K562 (cell line): Measurements from ENCODE around the gene DCAF4L1. TPM values are rescaled to one million over a fixed set of nuclear protein-coding genes. Genes with fewer than 3 reads are reported as not detected.
A peak's percentile ranks its signal among the peaks of the same experiment; 100 is the strongest.

ENCODE experiments used
- CREB1 ChIP-seq, 2 experiments: sonication (generic) in 1 of 2; formaldehyde crosslinking in 1 of 2; IDR thresholded peaks; 2 replicates each; pipeline versions ENCODE4 v1.6.1 to v1.8.0; 2012 to 2022; ENCODE audit warnings: inconsistent platforms in 1 of 2, mild to moderate bottlenecking in 1 of 2, missing genetic modification reagents in 1 of 2, moderate library complexity in 1 of 2
- HCFC1 ChIP-seq: IDR thresholded peaks from 2 replicates; pipeline ENCODE4 v1.6.1; 2012; ENCODE audit warnings: low read depth, low read length, improper control_type of control experiment
- LARP7 ChIP-seq: fragments of 450-650 bp; IDR thresholded peaks from 2 replicates; pipeline ENCODE4 v1.6.1; 2016
- NCOR1 ChIP-seq: fragments of 450-650 bp; IDR thresholded peaks from 2 replicates; pipeline ENCODE4 v1.6.1; 2016; ENCODE audit warnings: mild to moderate bottlenecking, moderate library complexity
- NFE2L1 ChIP-seq: fragments of 450-650 bp; IDR thresholded peaks from 2 replicates; pipeline ENCODE4 v1.6.1; 2016; ENCODE audit warnings: missing genetic modification characterization, low read depth, mild to moderate bottlenecking, missing compliant biosample characterization, moderate library complexity, borderline replicate concordance
- POLR2H ChIP-seq: IDR thresholded peaks from 2 replicates; pipeline ENCODE4 v1.6.1; 2016; ENCODE audit warnings: missing genetic modification characterization, low read depth, mild to moderate bottlenecking, control low read depth, missing compliant biosample characterization, moderate library complexity
- ZBTB7A ChIP-seq: IDR thresholded peaks from 2 replicates; pipeline ENCODE4 v1.6.1; 2011; ENCODE audit warnings: low read depth, mild to moderate bottlenecking, low read length, moderate library complexity, borderline replicate concordance; ENCODE audit not compliant: control insufficient read depth
- polyA plus RNA-seq, 8 experiments: library from polyadenylated mRNA; depleted of rRNA in 4 of 8; stranded (reverse) in 5 of 8; unstranded in 3 of 8; fragments of >200 nt; fragmentation: Nextera tagmentation in 2 of 8; fragmentation: Illumina TruSeq in 1 of 8; extraction: Ambion mirVana in 2 of 8; extraction: Trizol in 1 of 8; gene quantifications; 2 replicates each; pipeline versions ENCODE4 v1.2.1 to v1.2.3, GENCODE V29; 2011 to 2014; ENCODE audit warnings: inconsistent platforms in 1 of 8, missing spikeins in 1 of 8
- total RNA-seq, 7 experiments: library from RNA; depleted of rRNA in 6 of 7; stranded (reverse); fragments of >200 nt in 6 of 7; fragmentation: Illumina TruSeq in 2 of 7; extraction: Trizol in 2 of 7; gene quantifications; 2 replicates each; pipeline versions ENCODE4 v1.2.1 to v1.2.3, GENCODE V29; 2011 to 2021; ENCODE audit warnings: low replicate concordance in 1 of 7
- TF ChIP-seq, protein P1 (sequence below), 2 experiments: fragments of 450-650 bp in 1 of 2; sonication (generic) in 1 of 2; formaldehyde crosslinking in 1 of 2; IDR thresholded peaks; 2 replicates each; pipeline versions ENCODE4 v1.7.1 to v1.9.0; 2016 to 2022; ENCODE audit warnings: inconsistent platforms in 1 of 2, mild to moderate bottlenecking in 1 of 2, missing genetic modification reagents in 1 of 2
- TF ChIP-seq, protein P2 (sequence below): sonication (generic); formaldehyde crosslinking; IDR thresholded peaks from 2 replicates; pipeline ENCODE4 v1.9.0; 2022; ENCODE audit warnings: mild to moderate bottlenecking, missing genetic modification reagents
- TF ChIP-seq, protein P3 (sequence below): fragments of 250-450 bp; sonication (Bioruptor Pico); IDR thresholded peaks from 2 replicates; pipeline ENCODE4 v1.4.0; 2020; ENCODE audit warnings: mild to moderate bottlenecking, moderate library complexity, borderline replicate concordance
- TF ChIP-seq, protein P4 (sequence below): fragments of 200-800 bp; sonication (Bioruptor generic); IDR thresholded peaks from 2 replicates; pipeline ENCODE4 v1.6.1; 2017; ENCODE audit warnings: missing genetic modification characterization, missing compliant biosample characterization

DCAF4L1 gene
- total and polyA plus RNA-seq, 9 of the 15 experiments (the other 6 are each of a cell fraction or from before 2014, with no cell fraction given), result 0.17 to 0.64 (median 0.36) TPM

DNA sequence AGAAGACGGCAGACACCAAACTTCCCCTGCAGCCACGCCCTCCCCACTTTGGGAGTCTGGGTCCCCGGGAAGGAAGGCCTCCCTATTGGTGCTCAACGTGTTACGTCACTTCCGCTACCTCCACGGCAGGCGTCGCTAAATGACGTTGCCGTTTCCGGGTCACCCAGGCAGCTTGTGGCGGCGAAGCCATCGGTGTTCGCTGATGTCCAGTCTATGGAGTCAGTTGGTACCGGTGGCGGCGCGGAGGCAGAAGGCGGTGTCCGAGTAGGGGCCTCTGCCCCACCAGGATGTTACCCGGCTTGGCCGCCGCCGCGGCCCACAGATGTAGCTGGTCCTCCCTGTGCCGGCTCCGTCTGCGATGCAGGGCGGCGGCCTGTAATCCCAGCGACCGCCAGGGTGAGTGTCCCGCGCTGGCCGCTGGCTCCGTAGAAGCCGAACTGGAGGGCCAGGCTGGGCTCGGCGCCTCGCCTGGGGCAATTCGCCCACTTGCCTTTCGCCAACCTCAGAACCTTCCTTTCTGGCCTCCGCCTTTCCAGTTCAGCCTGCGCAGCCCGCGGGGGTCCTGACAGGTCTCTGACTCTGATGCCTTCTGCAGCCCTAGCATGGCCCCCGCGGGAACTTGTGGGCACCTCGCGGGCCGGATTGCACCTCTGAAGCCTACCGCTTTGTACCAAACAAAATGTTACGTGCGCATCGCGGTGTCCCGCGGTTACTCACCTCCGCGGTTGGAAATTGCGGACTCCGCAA lies 9.0 kb downstream of the DCAF4L1 start, which contains the start of gene SLC30A9 (continued):
- TF ChIP-seq, protein P1, sequence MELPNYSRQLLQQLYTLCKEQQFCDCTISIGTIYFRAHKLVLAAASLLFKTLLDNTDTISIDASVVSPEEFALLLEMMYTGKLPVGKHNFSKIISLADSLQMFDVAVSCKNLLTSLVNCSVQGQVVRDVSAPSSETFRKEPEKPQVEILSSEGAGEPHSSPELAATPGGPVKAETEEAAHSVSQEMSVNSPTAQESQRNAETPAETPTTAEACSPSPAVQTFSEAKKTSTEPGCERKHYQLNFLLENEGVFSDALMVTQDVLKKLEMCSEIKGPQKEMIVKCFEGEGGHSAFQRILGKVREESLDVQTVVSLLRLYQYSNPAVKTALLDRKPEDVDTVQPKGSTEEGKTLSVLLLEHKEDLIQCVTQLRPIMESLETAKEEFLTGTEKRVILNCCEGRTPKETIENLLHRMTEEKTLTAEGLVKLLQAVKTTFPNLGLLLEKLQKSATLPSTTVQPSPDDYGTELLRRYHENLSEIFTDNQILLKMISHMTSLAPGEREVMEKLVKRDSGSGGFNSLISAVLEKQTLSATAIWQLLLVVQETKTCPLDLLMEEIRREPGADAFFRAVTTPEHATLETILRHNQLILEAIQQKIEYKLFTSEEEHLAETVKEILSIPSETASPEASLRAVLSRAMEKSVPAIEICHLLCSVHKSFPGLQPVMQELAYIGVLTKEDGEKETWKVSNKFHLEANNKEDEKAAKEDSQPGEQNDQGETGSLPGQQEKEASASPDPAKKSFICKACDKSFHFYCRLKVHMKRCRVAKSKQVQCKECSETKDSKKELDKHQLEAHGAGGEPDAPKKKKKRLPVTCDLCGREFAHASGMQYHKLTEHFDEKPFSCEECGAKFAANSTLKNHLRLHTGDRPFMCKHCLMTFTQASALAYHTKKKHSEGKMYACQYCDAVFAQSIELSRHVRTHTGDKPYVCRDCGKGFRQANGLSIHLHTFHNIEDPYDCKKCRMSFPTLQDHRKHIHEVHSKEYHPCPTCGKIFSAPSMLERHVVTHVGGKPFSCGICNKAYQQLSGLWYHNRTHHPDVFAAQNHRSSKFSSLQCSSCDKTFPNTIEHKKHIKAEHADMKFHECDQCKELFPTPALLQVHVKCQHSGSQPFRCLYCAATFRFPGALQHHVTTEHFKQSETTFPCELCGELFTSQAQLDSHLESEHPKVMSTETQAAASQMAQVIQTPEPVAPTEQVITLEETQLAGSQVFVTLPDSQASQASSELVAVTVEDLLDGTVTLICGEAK (IDR thresholded peaks at IDR 0.05), result peak; percentile 95
- TF ChIP-seq, protein P1 (CRISPR knock-in tag; IDR thresholded peaks at IDR 0.05), result no peak
- TF ChIP-seq NCOR1, result no peak
- no peak for TF ChIP-seq LARP7
- TF ChIP-seq, protein P2, sequence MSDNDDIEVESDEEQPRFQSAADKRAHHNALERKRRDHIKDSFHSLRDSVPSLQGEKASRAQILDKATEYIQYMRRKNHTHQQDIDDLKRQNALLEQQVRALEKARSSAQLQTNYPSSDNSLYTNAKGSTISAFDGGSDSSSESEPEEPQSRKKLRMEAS (CRISPR knock-in tag), result peak; percentile 18; the same call in 1 of the 2 replicates
- TF ChIP-seq, protein P3, sequence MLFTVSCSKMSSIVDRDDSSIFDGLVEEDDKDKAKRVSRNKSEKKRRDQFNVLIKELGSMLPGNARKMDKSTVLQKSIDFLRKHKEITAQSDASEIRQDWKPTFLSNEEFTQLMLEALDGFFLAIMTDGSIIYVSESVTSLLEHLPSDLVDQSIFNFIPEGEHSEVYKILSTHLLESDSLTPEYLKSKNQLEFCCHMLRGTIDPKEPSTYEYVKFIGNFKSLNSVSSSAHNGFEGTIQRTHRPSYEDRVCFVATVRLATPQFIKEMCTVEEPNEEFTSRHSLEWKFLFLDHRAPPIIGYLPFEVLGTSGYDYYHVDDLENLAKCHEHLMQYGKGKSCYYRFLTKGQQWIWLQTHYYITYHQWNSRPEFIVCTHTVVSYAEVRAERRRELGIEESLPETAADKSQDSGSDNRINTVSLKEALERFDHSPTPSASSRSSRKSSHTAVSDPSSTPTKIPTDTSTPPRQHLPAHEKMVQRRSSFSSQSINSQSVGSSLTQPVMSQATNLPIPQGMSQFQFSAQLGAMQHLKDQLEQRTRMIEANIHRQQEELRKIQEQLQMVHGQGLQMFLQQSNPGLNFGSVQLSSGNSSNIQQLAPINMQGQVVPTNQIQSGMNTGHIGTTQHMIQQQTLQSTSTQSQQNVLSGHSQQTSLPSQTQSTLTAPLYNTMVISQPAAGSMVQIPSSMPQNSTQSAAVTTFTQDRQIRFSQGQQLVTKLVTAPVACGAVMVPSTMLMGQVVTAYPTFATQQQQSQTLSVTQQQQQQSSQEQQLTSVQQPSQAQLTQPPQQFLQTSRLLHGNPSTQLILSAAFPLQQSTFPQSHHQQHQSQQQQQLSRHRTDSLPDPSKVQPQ (CRISPR knock-in tag), result no peak
- TF ChIP-seq HCFC1, result peak; percentile 67
- TF ChIP-seq NFE2L1, result no peak
- 0 out of 2 replicates have a peak, but pooled peaks have one; percentile 62 for TF ChIP-seq POLR2H (tag)
- TF ChIP-seq, protein P4, sequence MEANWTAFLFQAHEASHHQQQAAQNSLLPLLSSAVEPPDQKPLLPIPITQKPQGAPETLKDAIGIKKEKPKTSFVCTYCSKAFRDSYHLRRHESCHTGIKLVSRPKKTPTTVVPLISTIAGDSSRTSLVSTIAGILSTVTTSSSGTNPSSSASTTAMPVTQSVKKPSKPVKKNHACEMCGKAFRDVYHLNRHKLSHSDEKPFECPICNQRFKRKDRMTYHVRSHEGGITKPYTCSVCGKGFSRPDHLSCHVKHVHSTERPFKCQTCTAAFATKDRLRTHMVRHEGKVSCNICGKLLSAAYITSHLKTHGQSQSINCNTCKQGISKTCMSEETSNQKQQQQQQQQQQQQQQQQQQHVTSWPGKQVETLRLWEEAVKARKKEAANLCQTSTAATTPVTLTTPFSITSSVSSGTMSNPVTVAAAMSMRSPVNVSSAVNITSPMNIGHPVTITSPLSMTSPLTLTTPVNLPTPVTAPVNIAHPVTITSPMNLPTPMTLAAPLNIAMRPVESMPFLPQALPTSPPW (CRISPR knock-in tag), result peak; percentile 43
- TF ChIP-seq ZBTB7A, result peak; percentile 33; the same call in 1 of the 2 replicates
- peak; percentile 95 for TF ChIP-seq CREB1 (IDR thresholded peaks at IDR 0.05)
- TF ChIP-seq CREB1 (CRISPR knock-in tag; IDR thresholded peaks at IDR 0.05), result peak; percentile 95
